NK-92 treated with Interleukin-12 subunit alpha and Interleukin-12 subunit beta, amount 100 ng/mL, for 24 hours (cell line): ENCODE measurements around the gene KRTAP10-4.
"Not testable (repeated sequence)": the region's sequence is repeated elsewhere in the genome, so short reads cannot be mapped to it uniquely, and the experiment has no call there.

Experiments used
- DNase-seq: peaks from one replicate; lab custom pipeline; 2025; lab: John Stamatoyannopoulos, UW

The KRTAP10-4 gene

GRCh38 chr21:44599264-44600029, 25.9 kb downstream of the KRTAP10-4 start:
- DNase-seq: no peak

- DNase-seq: not testable (repeated sequence)
These were observed 26.8 kb downstream of the KRTAP10-4 start, which contains the start of gene KRTAP10-7 for GRCh38 chr21:44600118-44600978. Gene KRTAP10-7 (plus strand): TSS chr21:44600597. CDS start chr21:44600622, 25 bp downstream.

GRCh38 chr21:44601091-44601490, 27.6 kb downstream of the KRTAP10-4 start:
- DNase-seq: not testable (repeated sequence)

- DNase-seq: no peak
These were observed 28.3 kb downstream of the KRTAP10-4 start for GRCh38 chr21:44601596-44602462.

- no peak for DNase-seq
These were observed 28.9 kb downstream of the KRTAP10-4 start for GRCh38 chr21:44602463-44602850.

- no peak for DNase-seq
These were observed 29.8 kb downstream of the KRTAP10-4 start for GRCh38 chr21:44603109-44603875.

- no peak for DNase-seq
These were observed 30.4 kb downstream of the KRTAP10-4 start for GRCh38 chr21:44603911-44604310.

- DNase-seq: no peak
These were observed 33.0 kb downstream of the KRTAP10-4 start for GRCh38 chr21:44606495-44606894.

GRCh38 chr21:44609193-44609592, 35.7 kb downstream of the KRTAP10-4 start:
- DNase-seq: no peak

GRCh38 chr21:44610157-44610843, 36.8 kb downstream of the KRTAP10-4 start:
- DNase-seq: not testable (repeated sequence)

- no peak for DNase-seq
These were observed 38.0 kb downstream of the KRTAP10-4 start for GRCh38 chr21:44611551-44611950.

- DNase-seq: no peak
These were observed 38.5 kb downstream of the KRTAP10-4 start, which contains the start of gene KRTAP10-8 for GRCh38 chr21:44612029-44612486. Gene KRTAP10-8 (plus strand): TSS chr21:44612079. CDS start chr21:44612101, 22 bp downstream.

- no peak for DNase-seq
These were observed 39.2 kb downstream of the KRTAP10-4 start for GRCh38 chr21:44612669-44613229.

- DNase-seq: no peak
These were observed 40.0 kb downstream of the KRTAP10-4 start for GRCh38 chr21:44613386-44614155.

GRCh38 chr21:44614161-44614631, 40.7 kb downstream of the KRTAP10-4 start:
- no peak for DNase-seq

- DNase-seq: no peak
These were observed 41.4 kb downstream of the KRTAP10-4 start for GRCh38 chr21:44614961-44615391.

GRCh38 chr21:44615466-44615865, 41.9 kb downstream of the KRTAP10-4 start:
- DNase-seq: no peak

- DNase-seq: no peak
These were observed 42.5 kb downstream of the KRTAP10-4 start for GRCh38 chr21:44615911-44616590.

GRCh38 chr21:44616591-44616926, 43.0 kb downstream of the KRTAP10-4 start:
- no peak for DNase-seq
